Measurements from ENCODE around the gene DZIP3. TPM values are rescaled to one million over a fixed set of nuclear protein-coding genes. Genes with fewer than 3 reads are reported as not detected.

DZIP3 gene
- total RNA-seq: 10 to 100 TPM in 1 of 2 experiments, 1 to 10 TPM in 1; 8.7 to 10.4 TPM

- CTCF ChIA-PET: interaction anchor here (0.7 to 2.3 kb wide), 6 partner anchors 10 to 251 kb away, joined by 3 to 11 read pairs (median 5); no protein-coding TSS in a partner anchor
Observed at GRCh38 chr3:108589081-108589997, at the start of gene DZIP3, which contains the start of gene CIP2A. Gene DZIP3 (plus strand): TSS chr3:108589722. CDS start chr3:108605407, 15,685 bp downstream. Gene CIP2A (minus strand): TSS chr3:108589438. CDS start chr3:108589375, 63 bp downstream.

GRCh38 chr3:108546247-108546646 is 43.3 kb upstream of the DZIP3 start:
- POLR2A ChIA-PET: no interaction called here

More at GRCh38 chr3:108589081-108589997, at the start of gene DZIP3, which contains the start of gene CIP2A:
- POLR2A ChIA-PET: interaction anchor here (0.5 to 1.9 kb wide), 6 partner anchors 10 to 631 kb away, joined by 3 to 10 read pairs (median 6); no protein-coding TSS in a partner anchor

GRCh38 chr3:108546692-108547091 is 42.8 kb upstream of the DZIP3 start:
- ChIA-PET POLR2A (no interaction called here), CTCF (no interaction called here)

More at GRCh38 chr3:108546247-108546646, 43.3 kb upstream of the DZIP3 start:
- CTCF ChIA-PET: no interaction called here

GRCh38 chr3:108548304-108548703 is 41.2 kb upstream of the DZIP3 start:
- CTCF ChIA-PET: no interaction called here
- POLR2A ChIA-PET: no interaction called here

GRCh38 chr3:108548886-108549285 is 40.6 kb upstream of the DZIP3 start:
- CTCF ChIA-PET: no interaction called here
- POLR2A ChIA-PET: no interaction called here

- CTCF ChIA-PET: interaction anchor here (0.6 to 1.8 kb wide), 7 partner anchors 10 to 1798 kb away, joined by 3 to 4 read pairs (median 3); no protein-coding TSS in a partner anchor
- POLR2A ChIA-PET: interaction anchor here (0.7 kb wide), 1 partner anchor 427 kb away, joined by 6 read pairs; no protein-coding TSS in a partner anchor
Observed at GRCh38 chr3:108552267-108553159, 37.0 kb upstream of the DZIP3 start.

GRCh38 chr3:108554229-108554628 is 35.3 kb upstream of the DZIP3 start:
- ChIA-PET POLR2A (no interaction called here), CTCF (interaction anchor here (1.4 kb wide), 1 partner anchor 361 kb away, joined by 3 read pairs; no protein-coding TSS in a partner anchor)

- ChIA-PET CTCF (interaction anchor here (1.4 kb wide), 1 partner anchor 360 kb away, joined by 3 read pairs; no protein-coding TSS in a partner anchor), POLR2A (no interaction called here)
Observed at GRCh38 chr3:108554913-108555571, 34.5 kb upstream of the DZIP3 start.

GRCh38 chr3:108555966-108556581 is 33.4 kb upstream of the DZIP3 start:
- ChIA-PET POLR2A (no interaction called here), CTCF (no interaction called here)

GRCh38 chr3:108562565-108562964 is 27.0 kb upstream of the DZIP3 start:
- ChIA-PET CTCF (no interaction called here), POLR2A (no interaction called here)

GRCh38 chr3:108564564-108564963 is 25.0 kb upstream of the DZIP3 start:
- ChIA-PET POLR2A (no interaction called here), CTCF (no interaction called here)

GRCh38 chr3:108565506-108565905 is 24.0 kb upstream of the DZIP3 start:
- POLR2A ChIA-PET: no interaction called here
- CTCF ChIA-PET: no interaction called here

GRCh38 chr3:108566599-108566998 is 22.9 kb upstream of the DZIP3 start:
- CTCF ChIA-PET: no interaction called here
- POLR2A ChIA-PET: no interaction called here

GRCh38 chr3:108569336-108569735 is 20.2 kb upstream of the DZIP3 start:
- ChIA-PET CTCF (no interaction called here), POLR2A (no interaction called here)

GRCh38 chr3:108578064-108578463 is 11.5 kb upstream of the DZIP3 start:
- ChIA-PET POLR2A (no interaction called here), CTCF (no interaction called here)

GRCh38 chr3:108588601-108589000 is 921 bp upstream of the DZIP3 start:
- POLR2A ChIA-PET: interaction anchor here (1.4 to 1.9 kb wide), 4 partner anchors 10 to 17 kb away, joined by 4 to 10 read pairs (median 8); no protein-coding TSS in a partner anchor
- CTCF ChIA-PET: interaction anchor here (1.1 to 2.3 kb wide), 4 partner anchors 11 to 251 kb away, joined by 3 to 11 read pairs (median 5); no protein-coding TSS in a partner anchor

GRCh38 chr3:108589998-108590323 is 439 bp downstream of the DZIP3 start:
- ChIA-PET CTCF (interaction anchor here (0.7 to 2.3 kb wide), 5 partner anchors 9 to 24 kb away, joined by 3 to 11 read pairs (median 6); no protein-coding TSS in a partner anchor), POLR2A (interaction anchor here (1.0 to 1.9 kb wide), 5 partner anchors 9 to 216 kb away, joined by 3 to 10 read pairs (median 7); no protein-coding TSS in a partner anchor)

- CTCF ChIA-PET: interaction anchor here (1.5 to 2.3 kb wide), 3 partner anchors 9 to 14 kb away, joined by 6 to 11 read pairs (median 6); no protein-coding TSS in a partner anchor
- POLR2A ChIA-PET: interaction anchor here (1.5 to 1.9 kb wide), 3 partner anchors 8 to 15 kb away, joined by 7 to 10 read pairs (median 8); no protein-coding TSS in a partner anchor
Observed at GRCh38 chr3:108590460-108590859, 938 bp downstream of the DZIP3 start.
